WTC11 (cell line): ENCODE measurements around the gene VCX3A. TPM values are rescaled to one million over a fixed set of nuclear protein-coding genes. Genes with fewer than 3 reads are reported as not detected.

Experiments used
- ATAC-seq: fragments of 200-7000 bp; cut with Tn5 transposase; 2 replicates; pipeline ENCODE4 v1.10.0; 2021; ENCODE audit warnings: mild to moderate bottlenecking, moderate library complexity
- CTCF ChIA-PET: fragments of 300-600 bp; sonication (Branson Sonifier 250); formaldehyde crosslinking; loops from one replicate; lab custom pipeline; 2021; ENCODE audit warnings: antibody characterized with exemption; lab: Charles Lee
- POLR2A ChIA-PET: fragments of 350-600 bp; sonication (Branson Sonifier 250); formaldehyde crosslinking; loops from one replicate; lab custom pipeline; 2021; ENCODE audit warnings: antibody characterized with exemption; lab: Charles Lee
- DNase-seq: peaks from one replicate; pipeline ENCODE4 v3.0.0; 2021; ENCODE audit warnings: low spot score
- H3K27ac Mint-ChIP-seq: 2 replicates; pipeline ENCODE4 v1.8.0; 2021; ENCODE audit warnings: mixed read lengths
- H3K27me3 Mint-ChIP-seq: 2 replicates; pipeline ENCODE4 v1.8.0; 2021; ENCODE audit warnings: low read depth, mild to moderate bottlenecking, moderate library complexity, mixed read lengths
- H3K36me3 Mint-ChIP-seq: 2 replicates; pipeline ENCODE4 v1.8.0; 2021; ENCODE audit warnings: mixed read lengths
- H3K4me1 Mint-ChIP-seq: 2 replicates; pipeline ENCODE4 v1.8.0; 2022; ENCODE audit warnings: mixed read lengths
- H3K4me3 Mint-ChIP-seq: 2 replicates; pipeline ENCODE4 v1.8.0; 2021; ENCODE audit warnings: mild to moderate bottlenecking, moderate library complexity, mixed read lengths
- H3K9me3 Mint-ChIP-seq: 2 replicates; pipeline ENCODE4 v1.8.0; 2021; ENCODE audit warnings: mixed read lengths
- ESRRA ChIP-seq: sonication (generic); formaldehyde crosslinking; IDR thresholded peaks from 2 replicates; pipeline ENCODE4 v1.8.1; 2022; ENCODE audit warnings: mild to moderate bottlenecking, missing genetic modification reagents, borderline replicate concordance
- FOXJ3 ChIP-seq: sonication (generic); formaldehyde crosslinking; IDR thresholded peaks from 2 replicates; pipeline ENCODE4 v1.9.0; 2021; ENCODE audit warnings: missing genetic modification reagents, mild to moderate bottlenecking, borderline replicate concordance
- FOXK1 ChIP-seq: sonication (generic); formaldehyde crosslinking; IDR thresholded peaks from 2 replicates; pipeline ENCODE4 v1.8.0; 2022; ENCODE audit warnings: mild to moderate bottlenecking, moderate library complexity, missing genetic modification reagents
- GRHL2 ChIP-seq: fragments of 250-450 bp; sonication (Bioruptor Pico); IDR thresholded peaks from 2 replicates; pipeline ENCODE4 v1.8.0; 2022; ENCODE audit warnings: mild to moderate bottlenecking, moderate library complexity; ENCODE audit not compliant: insufficient replicate concordance, severe bottlenecking
- IRF2 ChIP-seq: sonication (generic); formaldehyde crosslinking; IDR thresholded peaks from 2 replicates; pipeline ENCODE4 v1.8.0; 2022; ENCODE audit warnings: low read depth, missing genetic modification reagents, borderline replicate concordance
- JUN ChIP-seq: sonication (generic); formaldehyde crosslinking; IDR thresholded peaks from 2 replicates; pipeline ENCODE4 v1.8.0; 2023; ENCODE audit warnings: mild to moderate bottlenecking, missing genetic modification reagents
- NFATC4 ChIP-seq: fragments of 250-450 bp; sonication (Bioruptor Pico); IDR thresholded peaks from 2 replicates; pipeline ENCODE4 v1.9.0; 2021; ENCODE audit warnings: mild to moderate bottlenecking
- SOX15 ChIP-seq: fragments of 250-450 bp; sonication (Bioruptor Pico); IDR thresholded peaks from 2 replicates; pipeline ENCODE4 v1.9.0; 2021; ENCODE audit warnings: mild to moderate bottlenecking
- TCF7 ChIP-seq: sonication (generic); formaldehyde crosslinking; IDR thresholded peaks from 2 replicates; pipeline ENCODE4 v1.8.0; 2022; ENCODE audit warnings: mild to moderate bottlenecking, low read depth, missing genetic modification reagents, moderate library complexity
- ZBTB21 ChIP-seq: sonication (generic); formaldehyde crosslinking; IDR thresholded peaks from 2 replicates; pipeline ENCODE4 v1.8.1; 2023; ENCODE audit warnings: mild to moderate bottlenecking, missing genetic modification reagents, borderline replicate concordance
- ZNF416 ChIP-seq: fragments of 250-450 bp; sonication (Bioruptor Pico); IDR thresholded peaks from 2 replicates; pipeline ENCODE4 v1.9.0; 2021; ENCODE audit warnings: mild to moderate bottlenecking, inconsistent platforms
- total RNA-seq: library from RNA; stranded (reverse); gene quantifications from 3 replicates; pipeline ENCODE4 v1.2.3, GENCODE V29; 2021
- TF ChIP-seq, protein P1 (sequence below): sonication (generic); formaldehyde crosslinking; IDR thresholded peaks from 2 replicates; pipeline ENCODE4 v1.8.1; 2023; ENCODE audit warnings: mild to moderate bottlenecking, missing genetic modification reagents
- TF ChIP-seq, protein P2 (sequence below): sonication (generic); formaldehyde crosslinking; IDR thresholded peaks from 2 replicates; pipeline ENCODE4 v1.8.1; 2022; ENCODE audit warnings: low read depth, missing genetic modification reagents, borderline replicate concordance
- TF ChIP-seq, protein P3 (sequence below): sonication (generic); formaldehyde crosslinking; IDR thresholded peaks from 2 replicates; pipeline ENCODE4 v1.8.0; 2023; ENCODE audit warnings: missing genetic modification reagents
- TF ChIP-seq, protein P4 (sequence below): fragments of 250-450 bp; sonication (Bioruptor Pico); IDR thresholded peaks from 2 replicates; pipeline ENCODE4 v1.9.0; 2021; ENCODE audit warnings: moderate library complexity, mild to moderate bottlenecking, inconsistent platforms, borderline replicate concordance
- TF ChIP-seq, protein P5 (sequence below): fragments of 250-450 bp; sonication (Bioruptor Pico); IDR thresholded peaks from 2 replicates; pipeline ENCODE4 v2.1.2; 2022; ENCODE audit warnings: mild to moderate bottlenecking, moderate library complexity
- TF ChIP-seq, protein P6 (sequence below): sonication (generic); formaldehyde crosslinking; IDR thresholded peaks from 2 replicates; pipeline ENCODE4 v1.8.1; 2022; ENCODE audit warnings: mild to moderate bottlenecking, moderate library complexity, missing genetic modification reagents
- TF ChIP-seq, protein P7 (sequence below): sonication (generic); formaldehyde crosslinking; IDR thresholded peaks from 2 replicates; pipeline ENCODE4 v1.8.0; 2022; ENCODE audit warnings: mild to moderate bottlenecking, missing genetic modification reagents
- TF ChIP-seq, protein P8 (sequence below): sonication (generic); formaldehyde crosslinking; IDR thresholded peaks from 2 replicates; pipeline ENCODE4 v1.8.0; 2022; ENCODE audit warnings: mild to moderate bottlenecking, missing genetic modification reagents

Gene VCX3A
- total RNA-seq, 1 experiment from 2014 or later: 0.55 TPM

DNA sequence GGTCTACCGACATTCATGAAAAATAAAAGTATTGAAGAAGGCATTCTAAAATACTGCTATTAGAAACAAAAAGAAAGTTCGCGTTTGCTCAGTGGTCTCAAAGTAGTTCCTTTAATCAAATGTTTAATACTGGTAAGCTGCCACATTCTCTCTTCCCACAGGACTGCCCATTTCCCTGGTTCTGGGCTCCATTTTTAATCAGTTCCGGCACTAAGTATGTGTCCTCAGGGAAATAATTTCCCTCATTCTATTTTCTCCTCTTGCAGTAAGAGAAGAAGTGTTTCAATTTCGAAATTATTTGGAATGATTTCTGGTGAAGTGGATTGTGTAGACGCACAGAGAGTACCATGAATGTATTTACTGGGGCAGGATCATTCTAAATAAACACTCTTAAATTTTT, 17.5 kb downstream of the VCX3A start:
- no peak overlapping the region for H3K4me3 Mint-ChIP-seq
- TF ChIP-seq SOX15: no peak
- TF ChIP-seq, protein P1, sequence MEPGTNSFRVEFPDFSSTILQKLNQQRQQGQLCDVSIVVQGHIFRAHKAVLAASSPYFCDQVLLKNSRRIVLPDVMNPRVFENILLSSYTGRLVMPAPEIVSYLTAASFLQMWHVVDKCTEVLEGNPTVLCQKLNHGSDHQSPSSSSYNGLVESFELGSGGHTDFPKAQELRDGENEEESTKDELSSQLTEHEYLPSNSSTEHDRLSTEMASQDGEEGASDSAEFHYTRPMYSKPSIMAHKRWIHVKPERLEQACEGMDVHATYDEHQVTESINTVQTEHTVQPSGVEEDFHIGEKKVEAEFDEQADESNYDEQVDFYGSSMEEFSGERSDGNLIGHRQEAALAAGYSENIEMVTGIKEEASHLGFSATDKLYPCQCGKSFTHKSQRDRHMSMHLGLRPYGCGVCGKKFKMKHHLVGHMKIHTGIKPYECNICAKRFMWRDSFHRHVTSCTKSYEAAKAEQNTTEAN (CRISPR knock-in tag): no peak
- no peak for TF ChIP-seq FOXJ3 (CRISPR knock-in tag)
- TF ChIP-seq, protein P2, sequence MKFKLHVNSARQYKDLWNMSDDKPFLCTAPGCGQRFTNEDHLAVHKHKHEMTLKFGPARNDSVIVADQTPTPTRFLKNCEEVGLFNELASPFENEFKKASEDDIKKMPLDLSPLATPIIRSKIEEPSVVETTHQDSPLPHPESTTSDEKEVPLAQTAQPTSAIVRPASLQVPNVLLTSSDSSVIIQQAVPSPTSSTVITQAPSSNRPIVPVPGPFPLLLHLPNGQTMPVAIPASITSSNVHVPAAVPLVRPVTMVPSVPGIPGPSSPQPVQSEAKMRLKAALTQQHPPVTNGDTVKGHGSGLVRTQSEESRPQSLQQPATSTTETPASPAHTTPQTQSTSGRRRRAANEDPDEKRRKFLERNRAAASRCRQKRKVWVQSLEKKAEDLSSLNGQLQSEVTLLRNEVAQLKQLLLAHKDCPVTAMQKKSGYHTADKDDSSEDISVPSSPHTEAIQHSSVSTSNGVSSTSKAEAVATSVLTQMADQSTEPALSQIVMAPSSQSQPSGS (CRISPR knock-in tag): no peak
- no peak for TF ChIP-seq ESRRA (CRISPR knock-in tag)
- TF ChIP-seq JUN: no peak
- TF ChIP-seq FOXK1 (CRISPR knock-in tag): no peak
- TF ChIP-seq, protein P3, sequence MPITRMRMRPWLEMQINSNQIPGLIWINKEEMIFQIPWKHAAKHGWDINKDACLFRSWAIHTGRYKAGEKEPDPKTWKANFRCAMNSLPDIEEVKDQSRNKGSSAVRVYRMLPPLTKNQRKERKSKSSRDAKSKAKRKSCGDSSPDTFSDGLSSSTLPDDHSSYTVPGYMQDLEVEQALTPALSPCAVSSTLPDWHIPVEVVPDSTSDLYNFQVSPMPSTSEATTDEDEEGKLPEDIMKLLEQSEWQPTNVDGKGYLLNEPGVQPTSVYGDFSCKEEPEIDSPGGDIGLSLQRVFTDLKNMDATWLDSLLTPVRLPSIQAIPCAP (CRISPR knock-in tag): no peak
- no peak for TF ChIP-seq GRHL2 (CRISPR knock-in tag)
- TF ChIP-seq, protein P4, sequence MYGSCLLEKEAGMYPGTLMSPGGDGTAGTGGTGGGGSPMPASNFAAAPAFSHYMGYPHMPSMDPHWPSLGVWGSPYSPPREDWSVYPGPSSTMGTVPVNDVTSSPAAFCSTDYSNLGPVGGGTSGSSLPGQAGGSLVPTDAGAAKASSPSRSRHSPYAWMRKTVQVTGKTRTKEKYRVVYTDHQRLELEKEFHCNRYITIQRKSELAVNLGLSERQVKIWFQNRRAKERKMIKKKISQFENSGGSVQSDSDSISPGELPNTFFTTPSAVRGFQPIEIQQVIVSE: no peak
- ChIA-PET POLR2A (no interaction called here), CTCF (no interaction called here)
- H3K27ac Mint-ChIP-seq: no peak overlapping the region
- H3K36me3 Mint-ChIP-seq: no peaks in the 10 kb centered on the region; the same call in 1 of the 2 replicates
- DNase-seq (no peak), ATAC-seq (no peak)
- no peaks in the 10 kb centered on the region for H3K27me3 Mint-ChIP-seq
- H3K4me1 Mint-ChIP-seq: no peaks in the 10 kb centered on the region
- H3K9me3 Mint-ChIP-seq: no peaks in the 10 kb centered on the region

DNA sequence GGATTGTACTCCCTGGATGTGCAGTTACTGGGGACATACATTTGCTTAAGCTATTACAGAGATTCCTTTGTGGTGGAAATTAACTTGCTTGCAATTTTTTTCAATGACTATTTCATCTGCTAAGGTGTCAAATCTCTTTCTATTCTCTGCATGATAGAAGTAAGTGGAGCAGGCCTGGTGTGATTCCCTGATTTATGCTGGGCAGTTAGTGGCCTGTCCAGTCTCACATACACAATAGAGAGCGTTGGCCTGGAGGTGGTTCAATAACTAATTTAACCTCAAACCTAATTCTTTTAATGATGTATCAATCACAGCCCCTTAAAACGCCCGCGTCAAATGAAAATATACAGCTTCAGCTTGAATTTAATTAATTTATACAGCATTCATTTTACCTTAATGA, 28.5 kb downstream of the VCX3A start:
- Mint-ChIP-seq H3K36me3 (no peaks in the 10 kb centered on the region), H3K9me3 (peaks cover 7% of the 10 kb centered on the region), H3K4me1 (peaks cover 6% of the 10 kb centered on the region)
- DNase-seq (no peak), ATAC-seq (no peak)
- CTCF ChIA-PET: no interaction called here
- POLR2A ChIA-PET: no interaction called here
- TF ChIP-seq, protein P5, sequence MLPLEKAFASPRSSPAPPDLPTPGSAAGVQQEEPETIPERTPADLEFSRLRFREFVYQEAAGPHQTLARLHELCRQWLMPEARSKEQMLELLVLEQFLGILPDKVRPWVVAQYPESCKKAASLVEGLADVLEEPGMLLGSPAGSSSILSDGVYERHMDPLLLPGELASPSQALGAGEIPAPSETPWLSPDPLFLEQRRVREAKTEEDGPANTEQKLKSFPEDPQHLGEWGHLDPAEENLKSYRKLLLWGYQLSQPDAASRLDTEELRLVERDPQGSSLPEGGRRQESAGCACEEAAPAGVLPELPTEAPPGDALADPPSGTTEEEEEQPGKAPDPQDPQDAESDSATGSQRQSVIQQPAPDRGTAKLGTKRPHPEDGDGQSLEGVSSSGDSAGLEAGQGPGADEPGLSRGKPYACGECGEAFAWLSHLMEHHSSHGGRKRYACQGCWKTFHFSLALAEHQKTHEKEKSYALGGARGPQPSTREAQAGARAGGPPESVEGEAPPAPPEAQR: no peak
- TF ChIP-seq ZBTB21 (CRISPR knock-in tag) (no peak), IRF2 (CRISPR knock-in tag) (no peak), NFATC4 (CRISPR knock-in tag) (no peak)
- TF ChIP-seq, protein P4: no peak
- TF ChIP-seq, all 79 proteins: peak for 0
- H3K4me3 Mint-ChIP-seq: no peak overlapping the region
- no peak overlapping the region for H3K27ac Mint-ChIP-seq
- peaks cover 3% of the 10 kb centered on the region; the same call in 1 of the 2 replicates for H3K27me3 Mint-ChIP-seq

DNA sequence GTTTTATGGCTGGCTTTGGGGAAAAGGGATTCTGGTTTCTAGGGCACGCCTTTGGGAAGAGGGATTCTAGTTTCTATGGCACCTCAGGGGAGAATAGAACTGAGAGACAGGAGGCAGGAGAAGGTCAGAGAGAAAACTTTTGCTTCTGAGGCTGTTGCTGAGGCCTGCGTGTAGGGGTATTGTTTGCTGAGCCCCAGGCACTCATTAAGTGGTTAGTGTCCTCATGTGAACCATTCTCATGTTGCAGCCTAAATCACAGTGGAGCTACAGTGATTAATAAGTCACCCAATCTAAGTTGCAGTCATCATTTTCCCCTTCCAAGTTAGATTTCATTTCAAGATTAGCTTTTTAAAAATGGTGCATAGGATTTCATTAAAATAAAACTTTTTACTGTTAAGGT, 29.0 kb downstream of the VCX3A start:
- H3K4me3 Mint-ChIP-seq: no peak overlapping the region
- CTCF ChIA-PET: no interaction called here
- POLR2A ChIA-PET: no interaction called here
- H3K4me1 Mint-ChIP-seq: peaks cover 6% of the 10 kb centered on the region
- H3K27ac Mint-ChIP-seq: no peak overlapping the region
- H3K9me3 Mint-ChIP-seq: peaks cover 7% of the 10 kb centered on the region
- no peak for ATAC-seq
- peaks cover 3% of the 10 kb centered on the region; the same call in 1 of the 2 replicates for H3K27me3 Mint-ChIP-seq
- TF ChIP-seq TCF7 (CRISPR knock-in tag): no peak
- TF ChIP-seq ZNF416 (CRISPR knock-in tag): no peak
- TF ChIP-seq, protein P6, sequence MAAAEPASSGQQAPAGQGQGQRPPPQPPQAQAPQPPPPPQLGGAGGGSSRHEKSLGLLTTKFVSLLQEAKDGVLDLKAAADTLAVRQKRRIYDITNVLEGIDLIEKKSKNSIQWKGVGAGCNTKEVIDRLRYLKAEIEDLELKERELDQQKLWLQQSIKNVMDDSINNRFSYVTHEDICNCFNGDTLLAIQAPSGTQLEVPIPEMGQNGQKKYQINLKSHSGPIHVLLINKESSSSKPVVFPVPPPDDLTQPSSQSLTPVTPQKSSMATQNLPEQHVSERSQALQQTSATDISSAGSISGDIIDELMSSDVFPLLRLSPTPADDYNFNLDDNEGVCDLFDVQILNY (CRISPR knock-in tag): no peak
- TF ChIP-seq, protein P7, sequence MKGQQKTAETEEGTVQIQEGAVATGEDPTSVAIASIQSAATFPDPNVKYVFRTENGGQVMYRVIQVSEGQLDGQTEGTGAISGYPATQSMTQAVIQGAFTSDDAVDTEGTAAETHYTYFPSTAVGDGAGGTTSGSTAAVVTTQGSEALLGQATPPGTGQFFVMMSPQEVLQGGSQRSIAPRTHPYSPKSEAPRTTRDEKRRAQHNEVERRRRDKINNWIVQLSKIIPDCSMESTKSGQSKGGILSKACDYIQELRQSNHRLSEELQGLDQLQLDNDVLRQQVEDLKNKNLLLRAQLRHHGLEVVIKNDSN (CRISPR knock-in tag): no peak
- TF ChIP-seq, protein P8, sequence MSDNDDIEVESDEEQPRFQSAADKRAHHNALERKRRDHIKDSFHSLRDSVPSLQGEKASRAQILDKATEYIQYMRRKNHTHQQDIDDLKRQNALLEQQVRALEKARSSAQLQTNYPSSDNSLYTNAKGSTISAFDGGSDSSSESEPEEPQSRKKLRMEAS (CRISPR knock-in tag): no peak
- H3K36me3 Mint-ChIP-seq: no peaks in the 10 kb centered on the region
- DNase-seq: no peak
